ENCODE results near the gene CFAP100.

Gene CFAP100

GRCh38 chr3:126356373-126357264 is 38.1 kb upstream of the CFAP100 start:
- DNase-seq (ENCODE audit: low read depth in 2 of 2, low spot score in 1 of 2): no peak

- DNase-seq (ENCODE audit: low read depth in 2 of 2, low spot score in 1 of 2): peak; percentile 37 to 43
Measured at GRCh38 chr3:126357295-126358037, 37.2 kb upstream of the CFAP100 start, which contains the start of gene KLF15. KLF15 (minus strand) TSS chr3:126357408; CDS start chr3:126352922, 4,486 bp downstream.

GRCh38 chr3:126358038-126358815 is 36.5 kb upstream of the CFAP100 start:
- no peak for DNase-seq (ENCODE audit: low read depth in 2 of 2, low spot score in 1 of 2)

- no peak for DNase-seq (ENCODE audit: low read depth in 2 of 2, low spot score in 1 of 2)
Measured at GRCh38 chr3:126358816-126359181, 35.9 kb upstream of the CFAP100 start.

- DNase-seq (ENCODE audit: low read depth in 2 of 2, low spot score in 1 of 2): no peak
Measured at GRCh38 chr3:126360046-126360713, 34.5 kb upstream of the CFAP100 start.

- DNase-seq (ENCODE audit: low read depth in 2 of 2, low spot score in 1 of 2): no peak
Measured at GRCh38 chr3:126360714-126361060, 34.0 kb upstream of the CFAP100 start.

- no peak for DNase-seq (ENCODE audit: low read depth in 2 of 2, low spot score in 1 of 2)
Measured at GRCh38 chr3:126361211-126361610, 33.5 kb upstream of the CFAP100 start.

GRCh38 chr3:126364130-126364695 is 30.5 kb upstream of the CFAP100 start:
- DNase-seq (ENCODE audit: low read depth in 2 of 2, low spot score in 1 of 2): no peak

GRCh38 chr3:126364731-126365301 is 29.9 kb upstream of the CFAP100 start:
- no peak for DNase-seq (ENCODE audit: low read depth in 2 of 2, low spot score in 1 of 2)

GRCh38 chr3:126365351-126366277 is 29.1 kb upstream of the CFAP100 start:
- no peak for DNase-seq (ENCODE audit: low read depth in 2 of 2, low spot score in 1 of 2)

- no peak for DNase-seq (ENCODE audit: low read depth in 2 of 2, low spot score in 1 of 2)
Measured at GRCh38 chr3:126367316-126367805, 27.3 kb upstream of the CFAP100 start.

- DNase-seq (ENCODE audit: low read depth in 2 of 2, low spot score in 1 of 2): no peak
Measured at GRCh38 chr3:126369490-126369889, 25.2 kb upstream of the CFAP100 start.

- no peak for DNase-seq (ENCODE audit: low read depth in 2 of 2, low spot score in 1 of 2)
Measured at GRCh38 chr3:126370055-126370454, 24.7 kb upstream of the CFAP100 start.

GRCh38 chr3:126370606-126371005 is 24.1 kb upstream of the CFAP100 start:
- no peak for DNase-seq (ENCODE audit: low read depth in 2 of 2, low spot score in 1 of 2)

GRCh38 chr3:126371096-126371705 is 23.5 kb upstream of the CFAP100 start:
- DNase-seq (ENCODE audit: low read depth in 2 of 2, low spot score in 1 of 2): no peak

GRCh38 chr3:126372413-126373145 is 22.1 kb upstream of the CFAP100 start:
- no peak for DNase-seq (ENCODE audit: low read depth in 2 of 2, low spot score in 1 of 2)

GRCh38 chr3:126373146-126373613 is 21.5 kb upstream of the CFAP100 start:
- no peak for DNase-seq (ENCODE audit: low read depth in 2 of 2, low spot score in 1 of 2)
